Calu3 (cell line): ENCODE measurements around the gene E2F1. TPM values are rescaled to one million over a fixed set of nuclear protein-coding genes. Genes with fewer than 3 reads are reported as not detected.
A peak's percentile ranks its signal among the peaks of the same experiment; 100 is the strongest.

Experiments used
- BruUV-seq: library from RNA; stranded (reverse); fragments of 400-500 nt; replicated peaks from 2 replicates; lab custom pipeline; 2021; lab: Mats Ljungman, UMichigan
- CTCF ChIA-PET: fragments of 300-600 bp; sonication (Branson Sonifier 250); formaldehyde crosslinking; loops from one replicate; lab custom pipeline; 2022; ENCODE audit warnings: antibody characterized with exemption; lab: Charles Lee
- DNase-seq: peaks from one replicate; pipeline ENCODE4 v3.0.0; 2022
- H3K27ac Mint-ChIP-seq: one replicate; pipeline ENCODE4 v1.8.0; 2022; ENCODE audit warnings: mixed read lengths; ENCODE audit not compliant: unreplicated experiment
- H3K27me3 Mint-ChIP-seq: one replicate; pipeline ENCODE4 v1.8.0; 2022; ENCODE audit warnings: mixed read lengths; ENCODE audit not compliant: unreplicated experiment
- H3K36me3 Mint-ChIP-seq: one replicate; pipeline ENCODE4 v1.8.0; 2022; ENCODE audit warnings: mild to moderate bottlenecking, moderate library complexity, mixed read lengths; ENCODE audit not compliant: insufficient read depth, unreplicated experiment
- H3K4me1 Mint-ChIP-seq: one replicate; pipeline ENCODE4 v1.8.0; 2022; ENCODE audit warnings: mild to moderate bottlenecking, low read depth, mixed read lengths; ENCODE audit not compliant: unreplicated experiment
- H3K4me3 Mint-ChIP-seq: one replicate; pipeline ENCODE4 v1.8.0; 2022; ENCODE audit warnings: mild to moderate bottlenecking, low read depth, moderate library complexity, mixed read lengths; ENCODE audit not compliant: unreplicated experiment
- H3K9me3 Mint-ChIP-seq: one replicate; pipeline ENCODE4 v1.8.0; 2022; ENCODE audit warnings: low read depth, mixed read lengths; ENCODE audit not compliant: unreplicated experiment
- intact Hi-C: fragments of 100-400 bp; cut with micrococcal nuclease; formaldehyde crosslinking; loops from one replicate; pipeline ENCODE4 v1.10.0; 2022; ENCODE audit not compliant: unreplicated experiment
- total RNA-seq: library from RNA; stranded (reverse); gene quantifications from 2 replicates; pipeline ENCODE4 v1.2.3, GENCODE V29; 2022
- TF ChIP-seq, protein P1 (sequence below): fragments of 200-600 bp; IDR thresholded peaks from one replicate; pipeline ENCODE4 v1.8.0; 2022; ENCODE audit warnings: antibody characterized with exemption; ENCODE audit not compliant: unreplicated experiment

Gene E2F1
- total RNA-seq, 1 experiment from 2014 or later = 62.3 TPM

DNA sequence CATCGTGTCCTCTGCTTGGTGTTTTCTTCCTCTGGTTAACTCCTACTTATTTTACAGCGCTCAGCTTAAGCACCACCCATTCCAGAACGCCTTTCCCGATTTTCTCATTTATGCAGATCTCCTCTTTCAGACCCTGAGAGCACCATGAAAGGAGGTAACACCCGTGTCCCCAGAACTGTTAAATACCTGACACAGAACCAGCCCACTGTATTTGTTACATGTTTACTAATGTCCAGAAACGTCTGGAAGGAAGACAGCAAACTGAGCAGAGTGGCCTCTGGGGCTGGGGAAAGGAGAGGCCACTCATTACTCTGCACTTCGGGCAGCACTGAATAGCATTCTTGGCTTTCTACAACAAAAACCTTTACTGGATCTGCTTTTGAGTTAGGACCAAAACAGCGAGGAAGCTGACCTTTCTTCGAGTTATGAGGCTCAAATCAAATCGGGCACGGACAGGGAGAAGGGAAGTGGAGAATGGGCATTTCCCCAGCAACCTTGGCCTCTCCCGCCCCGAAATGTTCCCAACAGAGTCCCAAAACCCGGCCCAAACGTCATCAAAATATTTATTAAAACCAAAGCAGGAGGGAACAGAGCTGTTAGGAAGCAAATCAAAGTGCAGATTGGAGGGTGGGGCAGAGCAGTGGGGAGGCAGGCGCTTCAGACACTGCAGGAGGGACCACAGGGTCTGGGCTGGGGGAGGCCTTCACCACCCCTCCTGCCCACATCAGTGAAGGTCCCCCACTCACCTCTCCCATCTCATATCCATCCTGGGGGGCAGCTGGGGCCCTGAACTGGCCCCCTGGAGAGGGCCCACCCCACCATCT, 10.8 kb downstream of the E2F1 start:
- H3K36me3 Mint-ChIP-seq = peaks cover 58% of the 10 kb centered on the region
- peak overlapping the region; percentile 94 for H3K4me3 Mint-ChIP-seq
- BruUV-seq = no TSS peak
- H3K27me3 Mint-ChIP-seq = no peaks in the 10 kb centered on the region
- DNase-seq = no peak
- intact Hi-C loops = no loop called here
- no peaks in the 10 kb centered on the region for H3K9me3 Mint-ChIP-seq
- H3K4me1 Mint-ChIP-seq = peaks cover 18% of the 10 kb centered on the region
- CTCF ChIA-PET = no interaction called here
- TF ChIP-seq, protein P1, sequence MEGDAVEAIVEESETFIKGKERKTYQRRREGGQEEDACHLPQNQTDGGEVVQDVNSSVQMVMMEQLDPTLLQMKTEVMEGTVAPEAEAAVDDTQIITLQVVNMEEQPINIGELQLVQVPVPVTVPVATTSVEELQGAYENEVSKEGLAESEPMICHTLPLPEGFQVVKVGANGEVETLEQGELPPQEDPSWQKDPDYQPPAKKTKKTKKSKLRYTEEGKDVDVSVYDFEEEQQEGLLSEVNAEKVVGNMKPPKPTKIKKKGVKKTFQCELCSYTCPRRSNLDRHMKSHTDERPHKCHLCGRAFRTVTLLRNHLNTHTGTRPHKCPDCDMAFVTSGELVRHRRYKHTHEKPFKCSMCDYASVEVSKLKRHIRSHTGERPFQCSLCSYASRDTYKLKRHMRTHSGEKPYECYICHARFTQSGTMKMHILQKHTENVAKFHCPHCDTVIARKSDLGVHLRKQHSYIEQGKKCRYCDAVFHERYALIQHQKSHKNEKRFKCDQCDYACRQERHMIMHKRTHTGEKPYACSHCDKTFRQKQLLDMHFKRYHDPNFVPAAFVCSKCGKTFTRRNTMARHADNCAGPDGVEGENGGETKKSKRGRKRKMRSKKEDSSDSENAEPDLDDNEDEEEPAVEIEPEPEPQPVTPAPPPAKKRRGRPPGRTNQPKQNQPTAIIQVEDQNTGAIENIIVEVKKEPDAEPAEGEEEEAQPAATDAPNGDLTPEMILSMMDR = no peak
- peak overlapping the region; percentile 46 for H3K27ac Mint-ChIP-seq

DNA sequence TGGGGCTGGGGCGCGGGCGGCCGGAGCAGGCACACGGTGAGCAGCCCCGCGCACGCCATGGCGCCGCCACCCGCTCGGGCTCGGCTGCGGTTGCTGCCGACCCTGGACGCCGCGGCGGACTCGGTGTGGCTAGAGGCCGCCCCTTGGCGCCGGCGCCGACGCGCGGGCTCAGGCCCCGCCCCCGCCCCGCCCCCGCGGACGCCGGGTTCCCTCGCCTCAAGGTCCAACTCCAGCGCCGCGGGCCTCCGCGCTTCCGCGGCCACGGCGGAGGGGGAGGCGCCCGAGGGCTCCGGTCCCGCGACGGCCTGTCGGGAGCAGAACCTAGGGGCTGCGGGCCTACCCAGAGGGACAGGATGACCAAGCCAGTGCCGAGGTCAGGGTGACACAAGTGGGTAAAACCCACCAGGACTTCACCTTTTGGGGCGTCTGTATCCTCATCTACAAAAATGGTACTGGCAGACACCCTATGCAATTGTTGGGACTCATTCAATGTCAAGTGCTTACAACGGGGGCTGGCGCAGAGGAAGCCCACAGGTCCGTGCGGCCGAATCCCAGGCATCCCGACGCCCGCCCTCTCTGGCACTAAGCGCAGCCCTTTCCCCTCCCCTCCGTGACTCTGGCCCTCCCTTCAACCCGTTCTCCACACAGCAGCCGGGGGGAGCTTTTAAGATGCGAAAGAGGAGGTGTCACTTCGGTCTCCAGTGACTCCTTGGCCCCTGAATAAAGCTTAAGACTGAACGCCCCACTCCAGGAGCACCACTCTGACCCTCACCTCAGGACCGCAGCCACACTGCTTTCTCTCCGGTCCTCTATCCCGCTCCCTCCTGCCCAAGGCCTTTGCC, 11.7 kb downstream of the E2F1 start, which contains the start of gene NECAB3:
TSS of gene NECAB3 (minus strand) at position 135 of the 842 bp plus-strand sequence. CDS start at position 59, 76 bp downstream.
- intact Hi-C loops = no loop called here
- Mint-ChIP-seq H3K9me3 (no peaks in the 10 kb centered on the region), H3K4me1 (peaks cover 18% of the 10 kb centered on the region), H3K4me3 (peak within 1 kb of the TSS; percentile 94), H3K27me3 (no peaks in the 10 kb centered on the region), H3K27ac (peak within 1 kb of the TSS; percentile 68), H3K36me3 (peaks cover 58% of the 10 kb centered on the region)
- CTCF ChIA-PET = no interaction called here
- DNase-seq = peak; percentile 95
- TF ChIP-seq, protein P1 = no peak
- BruUV-seq = no TSS peak

DNA sequence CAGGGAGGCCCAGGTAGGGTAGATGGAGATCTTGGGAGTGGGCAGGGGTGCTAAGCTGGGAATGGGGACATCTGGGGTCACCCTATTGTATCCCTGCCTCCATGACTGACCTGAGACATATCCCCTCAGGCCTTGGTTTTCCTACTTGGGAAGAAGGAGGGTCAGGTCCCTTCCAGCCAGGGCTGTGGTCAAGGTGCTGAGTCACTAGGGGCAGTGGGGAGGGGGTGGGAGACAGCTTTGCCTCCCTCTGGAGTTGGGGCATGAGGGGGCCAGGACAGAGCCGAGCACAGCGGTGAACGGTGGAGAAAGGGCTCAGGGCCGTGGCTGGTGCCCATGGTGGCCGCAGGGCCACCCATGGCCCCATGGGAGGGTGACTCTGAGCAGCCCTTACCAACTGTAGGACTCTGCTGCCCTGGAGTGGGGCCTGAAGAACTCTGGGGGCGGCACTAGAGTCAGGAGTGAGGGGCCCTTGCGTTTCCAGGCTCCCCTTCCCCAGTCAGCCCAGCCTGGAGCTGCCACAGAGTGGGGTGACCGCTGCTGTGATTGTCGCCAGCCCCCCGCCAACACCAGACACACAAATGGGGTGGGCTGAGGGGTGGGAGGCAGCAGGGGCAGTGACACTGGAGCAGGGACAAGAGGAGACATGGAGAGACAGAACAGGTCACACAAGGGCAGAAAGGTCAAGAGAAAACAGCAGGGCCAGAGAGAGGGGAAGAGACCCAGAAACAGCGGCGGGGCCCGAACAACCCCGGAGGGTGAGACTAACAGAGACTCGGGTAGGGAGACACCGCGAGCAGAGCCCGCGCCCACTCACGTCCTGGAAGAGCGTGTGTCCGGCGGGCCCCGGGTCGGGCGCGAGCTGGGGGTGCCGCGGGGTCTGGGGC, 12.5 kb downstream of the E2F1 start:
- DNase-seq = no peak

More for the DNA sequence above, 12.5 kb downstream of the E2F1 start:
- Mint-ChIP-seq H3K27ac (peak overlapping the region; percentile 68), H3K4me3 (peak overlapping the region; percentile 94), H3K4me1 (peaks cover 18% of the 10 kb centered on the region), H3K27me3 (no peaks in the 10 kb centered on the region), H3K36me3 (peaks cover 51% of the 10 kb centered on the region), H3K9me3 (no peaks in the 10 kb centered on the region)
- CTCF ChIA-PET = interaction anchor here (0.7 to 1.6 kb wide), 2 partner anchors 10 to 130 kb away, joined by 3 to 5 read pairs; no protein-coding TSS in a partner anchor
- TF ChIP-seq, protein P1 = no peak
- BruUV-seq = TSS peak; percentile 4
- intact Hi-C loops = no loop called here
